Measurements from ENCODE around the gene DDRGK1.

GRCh38 chr20:3208786-3209256 lies 4.3 kb upstream of the DDRGK1 start:
- no peak for TF ChIP-seq CTCF (IDR thresholded peaks at IDR 0.05)
- no peak for TF ChIP-seq ZFX (IDR thresholded peaks at IDR 0.05; ENCODE audit: borderline replicate concordance)

All from 22Rv1 (cell line).